Measurements from ENCODE around the gene FBXL14.
"Not testable (repeated sequence)": the region's sequence is repeated elsewhere in the genome, so short reads cannot be mapped to it uniquely, and the experiment has no call there.

FBXL14 gene

GRCh38 chr12:1619587-1619986 lies 25.2 kb upstream of the FBXL14 start:
- no peak for DNase-seq

GRCh38 chr12:1619159-1619558 lies 24.8 kb upstream of the FBXL14 start:
- no peak for DNase-seq

GRCh38 chr12:1618489-1618888 lies 24.1 kb upstream of the FBXL14 start:
- DNase-seq: no peak

GRCh38 chr12:1616233-1617066 lies 22.1 kb upstream of the FBXL14 start:
- no peak for DNase-seq

GRCh38 chr12:1614360-1614759 lies 20.0 kb upstream of the FBXL14 start:
- DNase-seq: no peak

GRCh38 chr12:1613860-1614259 lies 19.5 kb upstream of the FBXL14 start:
- peak; percentile 44 for DNase-seq

- no peak for DNase-seq
Observed at GRCh38 chr12:1611803-1612572, 17.6 kb upstream of the FBXL14 start.

- DNase-seq: no peak
Observed at GRCh38 chr12:1610072-1610643, 15.8 kb upstream of the FBXL14 start.

GRCh38 chr12:1608713-1609119 lies 14.3 kb upstream of the FBXL14 start:
- no peak for DNase-seq

- DNase-seq: peak; percentile 28
Observed at GRCh38 chr12:1607940-1608712, 13.7 kb upstream of the FBXL14 start.

GRCh38 chr12:1606021-1606622 lies 11.7 kb upstream of the FBXL14 start:
- DNase-seq: peak; percentile 98

- DNase-seq: peak; percentile 98
Observed at GRCh38 chr12:1605129-1606020, 11.0 kb upstream of the FBXL14 start.

GRCh38 chr12:1604464-1604863 lies 10.1 kb upstream of the FBXL14 start:
- peak; percentile 47 for DNase-seq

GRCh38 chr12:1603269-1603993 lies 9.1 kb upstream of the FBXL14 start:
- DNase-seq: no peak

GRCh38 chr12:1602706-1603105 lies 8.3 kb upstream of the FBXL14 start:
- DNase-seq: not testable (repeated sequence)

- no peak for DNase-seq
Observed at GRCh38 chr12:1598757-1599156, 4.4 kb upstream of the FBXL14 start.

- peak; percentile 33 for DNase-seq
Observed at GRCh38 chr12:1595690-1596347, 1.4 kb upstream of the FBXL14 start.

GRCh38 chr12:1595026-1595561 lies 713 bp upstream of the FBXL14 start:
- peak; percentile 69 for DNase-seq

GRCh38 chr12:1594006-1594260 lies 448 bp downstream of the FBXL14 start:
- no peak for DNase-seq
